ENCODE measurements around the gene ZIM2.

ZIM2 gene

GRCh38 chr19:56765137-56765536, 75.4 kb downstream of the ZIM2 start:
- Mint-ChIP-seq H3K27ac (no peak overlapping the region), H3K9me3 (peaks cover 46% of the 10 kb centered on the region), H3K27me3 (ENCODE audit: low read depth) (peaks cover 4% of the 10 kb centered on the region), H3K36me3 (ENCODE audit: low read depth) (peaks cover 5% of the 10 kb centered on the region), H3K4me1 (no peaks in the 10 kb centered on the region), H3K4me3 (no peak overlapping the region)
- TF ChIP-seq, protein P1, sequence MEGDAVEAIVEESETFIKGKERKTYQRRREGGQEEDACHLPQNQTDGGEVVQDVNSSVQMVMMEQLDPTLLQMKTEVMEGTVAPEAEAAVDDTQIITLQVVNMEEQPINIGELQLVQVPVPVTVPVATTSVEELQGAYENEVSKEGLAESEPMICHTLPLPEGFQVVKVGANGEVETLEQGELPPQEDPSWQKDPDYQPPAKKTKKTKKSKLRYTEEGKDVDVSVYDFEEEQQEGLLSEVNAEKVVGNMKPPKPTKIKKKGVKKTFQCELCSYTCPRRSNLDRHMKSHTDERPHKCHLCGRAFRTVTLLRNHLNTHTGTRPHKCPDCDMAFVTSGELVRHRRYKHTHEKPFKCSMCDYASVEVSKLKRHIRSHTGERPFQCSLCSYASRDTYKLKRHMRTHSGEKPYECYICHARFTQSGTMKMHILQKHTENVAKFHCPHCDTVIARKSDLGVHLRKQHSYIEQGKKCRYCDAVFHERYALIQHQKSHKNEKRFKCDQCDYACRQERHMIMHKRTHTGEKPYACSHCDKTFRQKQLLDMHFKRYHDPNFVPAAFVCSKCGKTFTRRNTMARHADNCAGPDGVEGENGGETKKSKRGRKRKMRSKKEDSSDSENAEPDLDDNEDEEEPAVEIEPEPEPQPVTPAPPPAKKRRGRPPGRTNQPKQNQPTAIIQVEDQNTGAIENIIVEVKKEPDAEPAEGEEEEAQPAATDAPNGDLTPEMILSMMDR (IDR thresholded peaks at IDR 0.05; ENCODE audit: unreplicated experiment in 3 of 3) = no peak

DNA sequence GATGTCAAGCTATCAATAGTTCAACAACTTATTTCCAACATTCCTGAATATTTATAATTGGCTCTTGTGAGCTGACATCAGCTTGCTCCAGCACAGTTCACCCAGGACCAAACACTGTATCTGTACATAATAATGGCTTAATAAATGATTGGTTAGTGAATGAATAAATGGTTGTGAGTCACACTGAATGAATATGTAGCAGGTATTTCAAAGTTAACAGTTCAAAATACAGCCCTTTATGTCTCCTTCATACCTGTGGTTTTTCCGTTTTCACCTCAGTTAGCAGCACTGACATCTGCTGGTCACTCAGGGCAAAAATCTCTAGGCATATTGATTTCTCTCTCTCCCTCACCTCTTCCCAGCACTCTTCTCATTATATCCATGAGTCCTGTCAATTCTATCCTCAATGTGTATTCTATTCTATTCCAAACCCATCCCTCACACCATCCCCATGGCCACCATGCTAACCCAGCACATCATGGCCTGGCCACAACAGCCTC, 76.3 kb downstream of the ZIM2 start:
- H3K27ac Mint-ChIP-seq = no peak overlapping the region
- peaks cover 4% of the 10 kb centered on the region for H3K27me3 Mint-ChIP-seq (ENCODE audit: low read depth)
- peaks cover 52% of the 10 kb centered on the region for H3K9me3 Mint-ChIP-seq
- H3K4me1 Mint-ChIP-seq = no peaks in the 10 kb centered on the region
- TF ChIP-seq, protein P1 (IDR thresholded peaks at IDR 0.05; ENCODE audit: unreplicated experiment in 3 of 3) = no peak
- peaks cover 5% of the 10 kb centered on the region for H3K36me3 Mint-ChIP-seq (ENCODE audit: low read depth)
- no peak overlapping the region for H3K4me3 Mint-ChIP-seq

GRCh38 chr19:56760842-56761241, 79.7 kb downstream of the ZIM2 start:
- no peaks in the 10 kb centered on the region for H3K4me1 Mint-ChIP-seq
- no peak overlapping the region for H3K27ac Mint-ChIP-seq
- H3K9me3 Mint-ChIP-seq = peaks cover 72% of the 10 kb centered on the region
- peaks cover 4% of the 10 kb centered on the region for H3K27me3 Mint-ChIP-seq (ENCODE audit: low read depth)
- H3K4me3 Mint-ChIP-seq = no peak overlapping the region
- TF ChIP-seq, protein P1 (IDR thresholded peaks at IDR 0.05; ENCODE audit: unreplicated experiment in 3 of 3) = no peak
- peaks cover 13% of the 10 kb centered on the region for H3K36me3 Mint-ChIP-seq (ENCODE audit: low read depth)

DNA sequence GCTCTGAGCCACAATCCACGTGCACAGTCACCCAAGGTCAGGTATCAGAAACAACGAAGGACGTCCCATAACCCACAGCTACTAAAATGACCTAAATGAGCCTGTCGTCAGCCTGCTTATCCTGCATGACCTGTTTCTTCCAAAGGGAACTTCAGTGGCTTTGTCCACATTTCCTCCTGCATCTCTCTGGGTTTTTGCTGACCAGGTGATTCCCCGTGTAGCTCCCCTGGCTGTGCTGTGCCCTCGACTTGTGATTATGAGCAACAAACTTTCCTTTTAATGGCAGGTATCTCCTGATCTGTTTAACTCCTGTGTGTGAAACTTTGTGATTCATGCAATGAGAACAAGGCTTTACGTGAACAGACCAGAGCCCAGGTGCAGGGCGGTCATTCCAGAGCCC, 81.0 kb downstream of the ZIM2 start:
- Mint-ChIP-seq H3K9me3 (peaks cover 71% of the 10 kb centered on the region), H3K4me3 (no peak overlapping the region), H3K27me3 (ENCODE audit: low read depth) (no peaks in the 10 kb centered on the region)

DNA sequence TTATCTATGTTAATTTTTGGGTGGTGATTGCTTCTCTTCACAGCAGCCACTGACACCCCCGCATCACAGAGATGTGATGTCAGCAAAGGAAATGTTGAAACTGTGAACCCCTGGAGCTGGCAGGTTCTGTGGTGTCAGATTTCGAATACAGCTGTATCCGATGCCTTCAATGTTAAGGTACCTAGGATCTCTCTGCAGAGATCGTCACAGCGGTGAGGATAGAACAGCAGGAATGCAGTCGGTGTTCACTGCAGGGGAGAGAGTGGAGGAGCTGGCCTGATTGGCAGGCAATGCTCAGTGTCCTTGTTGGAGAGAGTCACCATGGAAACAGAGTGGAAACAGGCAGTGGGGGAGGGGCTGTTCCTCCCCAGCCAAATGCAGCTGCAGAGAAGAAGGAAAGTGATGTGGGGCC, 89.4 kb downstream of the ZIM2 start:
- no peaks in the 10 kb centered on the region for H3K4me1 Mint-ChIP-seq
- no peak overlapping the region for H3K27ac Mint-ChIP-seq
- peaks cover 7% of the 10 kb centered on the region for H3K36me3 Mint-ChIP-seq (ENCODE audit: low read depth)
- H3K9me3 Mint-ChIP-seq = peaks cover 56% of the 10 kb centered on the region
- no peaks in the 10 kb centered on the region for H3K27me3 Mint-ChIP-seq (ENCODE audit: low read depth)
- no peak overlapping the region for H3K4me3 Mint-ChIP-seq
- TF ChIP-seq, protein P1 (IDR thresholded peaks at IDR 0.05; ENCODE audit: unreplicated experiment in 3 of 3) = no peak

More for the DNA sequence above, 81.0 kb downstream of the ZIM2 start:
- H3K27ac Mint-ChIP-seq = no peak overlapping the region
- no peaks in the 10 kb centered on the region for H3K4me1 Mint-ChIP-seq
- TF ChIP-seq, protein P1 (IDR thresholded peaks at IDR 0.05; ENCODE audit: unreplicated experiment in 3 of 3) = no peak
- H3K36me3 Mint-ChIP-seq (ENCODE audit: low read depth) = peaks cover 8% of the 10 kb centered on the region

DNA sequence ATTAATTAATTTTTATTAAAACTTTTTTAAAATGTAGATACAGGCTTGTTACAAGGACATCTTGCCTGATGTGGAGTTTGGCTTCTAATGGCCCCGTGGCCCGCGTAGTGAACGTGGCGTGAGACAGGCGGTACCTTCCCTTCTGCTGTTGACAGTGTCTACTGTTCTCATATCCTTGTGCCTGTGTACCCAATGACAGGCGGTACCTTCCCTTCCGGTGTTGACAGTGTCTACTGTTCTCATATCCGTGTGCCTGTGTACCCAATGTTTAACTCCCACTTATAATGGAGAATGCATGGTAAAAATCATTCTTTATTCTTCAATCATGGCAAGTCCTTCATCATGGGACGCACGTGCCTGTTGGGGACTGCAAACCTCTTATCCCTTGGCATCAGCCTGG, 89.9 kb downstream of the ZIM2 start:
- H3K9me3 Mint-ChIP-seq = peaks cover 56% of the 10 kb centered on the region
- no peak overlapping the region for H3K27ac Mint-ChIP-seq
- no peak overlapping the region for H3K4me3 Mint-ChIP-seq
- TF ChIP-seq, protein P1 (IDR thresholded peaks at IDR 0.05; ENCODE audit: unreplicated experiment in 3 of 3) = no peak
- H3K4me1 Mint-ChIP-seq = no peaks in the 10 kb centered on the region
- peaks cover 7% of the 10 kb centered on the region for H3K36me3 Mint-ChIP-seq (ENCODE audit: low read depth)
- H3K27me3 Mint-ChIP-seq (ENCODE audit: low read depth) = no peaks in the 10 kb centered on the region

All from nephron (organoid).